IPS DF 6.9 (cell line): ENCODE results near the gene GAK.

Experiments
- DNase-seq: peaks from one replicate; pipeline ENCODE4 v3.0.0-alpha.2; 2013; ENCODE audit warnings: low read depth, low spot score
- H3K27ac ChIP-seq: one replicate; pipeline ENCODE4 v1.5.1; 2013; ENCODE audit warnings: low read length, control low read depth
- H3K27me3 ChIP-seq: 2 replicates; pipeline ENCODE4 v1.6.1; 2013; ENCODE audit warnings: mild to moderate bottlenecking, low read length; ENCODE audit not compliant: control insufficient read depth, insufficient read depth
- H3K36me3 ChIP-seq: 2 replicates; pipeline ENCODE4 v1.6.1; 2013; ENCODE audit warnings: low read length; ENCODE audit not compliant: control insufficient read depth, insufficient read depth
- H3K4me1 ChIP-seq: 2 replicates; pipeline ENCODE4 v1.6.1; 2013; ENCODE audit warnings: low read length; ENCODE audit not compliant: control insufficient read depth, insufficient read depth
- H3K4me3 ChIP-seq: 2 replicates; pipeline ENCODE4 v1.5.1; 2013; ENCODE audit warnings: mild to moderate bottlenecking, low read length
- H3K9me3 ChIP-seq: 2 replicates; pipeline ENCODE4 v1.6.1; 2013; ENCODE audit warnings: low read length, inconsistent platforms; ENCODE audit not compliant: control insufficient read depth, insufficient read depth
- WGBS: extraction: QIAGEN DNeasy Blood & Tissue Kit; methylation state at CpG from one replicate; pipeline ENCODE4 v1.1.7; 2013; ENCODE audit warnings: mixed read lengths, missing lambda C conversion rate; ENCODE audit not compliant: insufficient read length, insufficient coverage; 5-methylcytosine and 5-hydroxymethylcytosine counted together

The GAK gene

GRCh38 chr4:963276-964225 lies 31.4 kb upstream of the GAK start:
- Histone ChIP-seq H3K9me3 (no peaks in the 10 kb centered on the region), H3K27ac (no peak overlapping the region), H3K4me3 (no peak overlapping the region), H3K27me3 (no peaks in the 10 kb centered on the region), H3K36me3 (peaks cover 5% of the 10 kb centered on the region; the same call in 1 of the 2 replicates), H3K4me1 (peaks cover 1% of the 10 kb centered on the region)
- DNase-seq = no peak
- no CpG with 5 or more reads among the region's 39 CpGs for WGBS

DNA sequence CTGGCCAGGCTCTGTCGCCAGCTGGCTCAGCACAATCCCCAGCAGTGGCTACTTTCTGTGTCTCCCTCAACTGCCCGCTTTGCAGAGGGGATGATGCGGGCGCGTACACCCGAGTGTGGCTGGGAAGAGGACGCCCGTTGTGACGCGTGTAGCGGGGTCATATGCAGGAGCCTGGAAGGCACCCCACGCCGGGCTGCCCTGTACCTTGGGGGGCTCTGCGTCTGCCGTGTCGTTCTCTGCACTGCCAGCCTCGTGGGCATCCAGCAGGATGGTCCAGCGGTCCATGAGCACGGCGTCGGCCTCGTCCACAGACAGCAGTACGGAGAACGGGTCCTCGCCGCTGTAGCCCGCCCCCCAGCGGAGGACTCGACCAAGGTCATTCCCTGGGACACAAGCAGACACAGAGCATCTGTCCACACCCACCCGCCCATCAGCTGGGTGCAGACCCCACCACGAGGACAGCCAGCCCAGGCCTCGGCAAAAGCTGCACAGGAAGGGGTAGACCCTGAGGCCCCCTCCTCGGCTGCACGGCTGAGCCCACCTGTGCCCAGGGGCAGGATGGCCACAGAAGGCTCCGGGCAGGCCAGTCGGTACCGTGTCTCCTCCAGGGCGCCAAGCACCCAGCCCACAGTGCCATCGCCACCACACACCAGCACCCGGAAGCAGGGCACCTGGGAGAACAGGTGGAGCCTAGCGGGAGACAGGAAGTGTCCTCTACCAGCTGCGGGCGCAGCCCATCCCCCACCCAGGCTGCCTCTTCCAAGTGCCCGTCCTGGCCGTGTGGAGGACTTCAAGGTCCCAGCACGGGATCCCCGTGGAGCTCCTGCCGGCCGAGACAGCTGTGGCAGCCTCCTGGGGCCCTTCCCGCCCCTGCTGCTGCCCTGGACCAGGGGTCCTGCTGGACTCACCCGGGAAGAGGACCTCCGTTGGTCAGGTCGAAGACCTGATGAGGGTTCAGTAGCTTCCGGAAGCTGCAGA lies 30.4 kb upstream of the GAK start:
- WGBS = no CpG with 5 or more reads among the region's 54 CpGs
- Histone ChIP-seq H3K4me3 (no peak overlapping the region), H3K36me3 (peaks cover 5% of the 10 kb centered on the region; the same call in 1 of the 2 replicates), H3K9me3 (no peaks in the 10 kb centered on the region), H3K4me1 (no peaks in the 10 kb centered on the region; the same call in 1 of the 2 replicates), H3K27me3 (no peaks in the 10 kb centered on the region), H3K27ac (no peak overlapping the region)
- no peak for DNase-seq

DNA sequence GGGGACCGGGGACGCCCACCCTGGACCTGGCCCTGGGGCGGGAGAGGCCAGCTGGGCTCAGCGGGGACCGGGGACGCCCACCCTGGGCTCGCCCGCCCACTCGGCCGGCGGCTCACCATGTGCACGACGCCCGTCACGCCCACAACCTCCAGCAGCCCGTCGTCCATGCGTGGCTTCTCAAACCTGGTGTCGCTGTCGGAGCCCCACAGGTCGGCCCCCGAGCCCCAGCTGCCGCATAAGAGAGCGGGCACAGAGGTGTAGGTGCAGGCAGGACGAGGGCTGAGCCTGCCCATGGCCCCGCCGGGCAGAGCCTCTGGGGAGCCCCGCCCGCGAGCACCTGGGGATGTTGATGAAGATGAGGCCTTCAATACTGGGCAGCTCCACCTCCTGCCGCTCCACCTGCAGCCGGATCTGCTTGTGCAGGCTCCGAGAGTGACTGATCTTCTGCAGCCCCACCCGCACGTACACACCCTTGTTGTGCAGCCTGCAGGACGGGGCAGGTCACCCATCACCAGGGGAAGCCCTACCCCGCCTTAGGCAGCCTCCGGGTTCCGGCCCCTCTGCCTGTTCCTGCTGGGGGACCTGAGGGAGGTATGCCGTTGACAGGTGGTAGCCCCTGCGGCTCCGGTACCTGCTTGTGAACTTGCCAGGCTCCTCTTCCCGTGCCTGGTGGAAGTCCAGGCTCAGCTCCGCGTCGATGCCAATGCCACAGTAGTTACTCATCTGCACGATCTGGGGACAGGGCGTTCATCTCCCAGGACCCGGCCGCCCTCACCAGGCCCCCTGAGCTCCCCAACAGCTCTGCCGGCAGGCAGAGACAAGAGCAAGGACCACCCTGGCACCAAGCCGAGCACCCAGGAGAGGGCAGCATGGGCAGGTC lies 29.5 kb upstream of the GAK start:
- peaks cover 5% of the 10 kb centered on the region; the same call in 1 of the 2 replicates for H3K36me3 ChIP-seq
- DNase-seq = no peak

GRCh38 chr4:960636-961350 lies 28.7 kb upstream of the GAK start:
- H3K4me3 ChIP-seq = no peak overlapping the region
- no peak overlapping the region for H3K27ac ChIP-seq
- H3K36me3 ChIP-seq = peaks cover 5% of the 10 kb centered on the region; the same call in 1 of the 2 replicates
- H3K27me3 ChIP-seq = no peaks in the 10 kb centered on the region
- DNase-seq = no peak
- no CpG with 5 or more reads among the region's 35 CpGs for WGBS
- no peaks in the 10 kb centered on the region for H3K9me3 ChIP-seq
- no peaks in the 10 kb centered on the region; the same call in 1 of the 2 replicates for H3K4me1 ChIP-seq

More for the DNA sequence above, 29.5 kb upstream of the GAK start:
- WGBS = no CpG with 5 or more reads among the region's 52 CpGs
- H3K4me1 ChIP-seq = no peaks in the 10 kb centered on the region; the same call in 1 of the 2 replicates
- no peaks in the 10 kb centered on the region for H3K27me3 ChIP-seq
- no peak overlapping the region for H3K27ac ChIP-seq
- no peak overlapping the region for H3K4me3 ChIP-seq
- no peaks in the 10 kb centered on the region for H3K9me3 ChIP-seq

GRCh38 chr4:960140-960635 lies 28.1 kb upstream of the GAK start:
- no peaks in the 10 kb centered on the region for H3K9me3 ChIP-seq
- no peak overlapping the region for H3K27ac ChIP-seq
- WGBS = no CpG with 5 or more reads among the region's 16 CpGs
- no peaks in the 10 kb centered on the region; the same call in 1 of the 2 replicates for H3K4me1 ChIP-seq
- H3K27me3 ChIP-seq = no peaks in the 10 kb centered on the region
- no peak overlapping the region for H3K4me3 ChIP-seq
- H3K36me3 ChIP-seq = peaks cover 4% of the 10 kb centered on the region; the same call in 1 of the 2 replicates
- DNase-seq = no peak

DNA sequence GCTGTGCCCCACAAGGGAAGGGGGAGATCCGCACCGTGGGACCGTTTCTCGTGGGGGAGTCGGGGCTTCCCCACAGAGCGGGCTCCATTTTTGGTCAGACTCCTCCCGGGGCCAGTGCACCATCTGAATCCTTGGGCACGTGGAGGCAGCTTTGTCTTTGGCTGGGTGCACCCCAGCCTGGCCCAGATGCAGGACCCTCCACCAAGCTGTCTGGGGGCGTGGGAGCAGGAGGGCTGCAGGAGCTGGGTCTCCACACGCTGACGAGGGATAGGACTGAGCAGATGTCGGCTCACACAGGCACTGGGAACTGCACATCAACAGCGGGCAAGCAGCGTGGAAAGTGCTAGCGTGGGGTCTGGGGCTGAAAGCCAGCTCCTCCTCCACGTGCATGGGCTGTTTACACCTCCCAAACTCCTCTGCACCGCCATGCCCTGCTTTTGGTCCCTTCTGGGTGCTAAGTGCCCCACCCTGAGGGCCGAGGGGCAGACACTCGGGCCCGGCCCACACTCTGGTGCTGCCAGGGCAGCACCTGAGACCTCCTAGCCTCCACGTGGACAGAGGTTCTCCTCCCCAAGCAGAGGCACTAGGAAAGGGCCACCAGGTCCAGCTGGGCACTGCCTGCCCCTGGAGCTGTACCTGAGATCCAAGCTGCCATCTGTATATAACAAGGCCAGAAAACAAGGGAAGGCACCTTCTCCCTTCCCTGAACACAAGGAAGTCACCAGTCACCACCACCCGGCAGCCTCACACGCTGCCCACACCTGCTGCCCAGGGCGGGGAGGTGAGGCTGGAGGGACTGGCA lies 27.4 kb upstream of the GAK start:
- Histone ChIP-seq H3K27me3 (no peaks in the 10 kb centered on the region), H3K4me3 (no peak overlapping the region), H3K9me3 (no peaks in the 10 kb centered on the region), H3K4me1 (no peaks in the 10 kb centered on the region; the same call in 1 of the 2 replicates), H3K27ac (no peak overlapping the region), H3K36me3 (peaks cover 2% of the 10 kb centered on the region; the same call in 1 of the 2 replicates)
- no CpG with 5 or more reads among the region's 24 CpGs for WGBS
- DNase-seq = no peak

- WGBS = no CpG with 5 or more reads among the region's 17 CpGs
- Histone ChIP-seq H3K4me1 (no peaks in the 10 kb centered on the region; the same call in 1 of the 2 replicates), H3K27ac (no peak overlapping the region), H3K27me3 (no peaks in the 10 kb centered on the region), H3K9me3 (no peaks in the 10 kb centered on the region), H3K4me3 (no peak overlapping the region), H3K36me3 (peaks cover 2% of the 10 kb centered on the region; the same call in 1 of the 2 replicates)
- no peak for DNase-seq
Observed at GRCh38 chr4:958696-959337, 26.7 kb upstream of the GAK start.

GRCh38 chr4:958314-958665 lies 26.2 kb upstream of the GAK start:
- H3K9me3 ChIP-seq = no peaks in the 10 kb centered on the region
- no peaks in the 10 kb centered on the region; the same call in 1 of the 2 replicates for H3K4me1 ChIP-seq
- peaks cover 1% of the 10 kb centered on the region; the same call in 1 of the 2 replicates for H3K36me3 ChIP-seq
- no CpG with 5 or more reads among the region's 17 CpGs for WGBS
- H3K27ac ChIP-seq = no peak overlapping the region
- H3K4me3 ChIP-seq = no peak overlapping the region
- H3K27me3 ChIP-seq = no peaks in the 10 kb centered on the region
- no peak for DNase-seq
